8988T (cell line): ENCODE measurements around the gene POC1A.

Experiments used
- DNase-seq: peaks from one replicate; pipeline ENCODE4 v3.0.0; 2011

Gene POC1A

GRCh38 chr3:52150357-52150756 lies 3.9 kb downstream of the POC1A start:
- no peak for DNase-seq

- DNase-seq = no peak
These were observed 4.5 kb downstream of the POC1A start for GRCh38 chr3:52149726-52150125.

- DNase-seq = no peak
These were observed 5.2 kb downstream of the POC1A start for GRCh38 chr3:52149021-52149420.

GRCh38 chr3:52147804-52148203 lies 6.4 kb downstream of the POC1A start:
- no peak for DNase-seq

- DNase-seq = no peak
These were observed 7.4 kb downstream of the POC1A start for GRCh38 chr3:52146811-52147210.

- no peak for DNase-seq
These were observed 8.0 kb downstream of the POC1A start for GRCh38 chr3:52146189-52146588.

- no peak for DNase-seq
These were observed 8.5 kb downstream of the POC1A start for GRCh38 chr3:52145736-52146110.

- DNase-seq = no peak
These were observed 9.2 kb downstream of the POC1A start for GRCh38 chr3:52144796-52145735.

GRCh38 chr3:52144034-52144795 lies 10.0 kb downstream of the POC1A start:
- DNase-seq = peak; percentile 93

GRCh38 chr3:52143616-52144015 lies 10.6 kb downstream of the POC1A start:
- DNase-seq = no peak

GRCh38 chr3:52143156-52143555 lies 11.1 kb downstream of the POC1A start:
- DNase-seq = no peak

- no peak for DNase-seq
These were observed 12.5 kb downstream of the POC1A start for GRCh38 chr3:52141751-52142150.

- DNase-seq = no peak
These were observed 13.5 kb downstream of the POC1A start for GRCh38 chr3:52140769-52141168.

- no peak for DNase-seq
These were observed 14.2 kb downstream of the POC1A start for GRCh38 chr3:52140000-52140399.

- DNase-seq = no peak
These were observed 16.9 kb downstream of the POC1A start for GRCh38 chr3:52137311-52137710.

- no peak for DNase-seq
These were observed 17.7 kb downstream of the POC1A start for GRCh38 chr3:52136513-52136912.

GRCh38 chr3:52135332-52135731 lies 18.9 kb downstream of the POC1A start:
- DNase-seq = no peak

- no peak for DNase-seq
These were observed 19.5 kb downstream of the POC1A start for GRCh38 chr3:52134761-52135160.

- DNase-seq = no peak
These were observed 21.3 kb downstream of the POC1A start for GRCh38 chr3:52132930-52133329.

GRCh38 chr3:52132041-52132440 lies 22.2 kb downstream of the POC1A start:
- no peak for DNase-seq

GRCh38 chr3:52130966-52131622 lies 23.1 kb downstream of the POC1A start:
- no peak for DNase-seq

GRCh38 chr3:52128118-52128683 lies 26.0 kb downstream of the POC1A start:
- peak; percentile 70 for DNase-seq

- DNase-seq = no peak
These were observed 27.7 kb downstream of the POC1A start for GRCh38 chr3:52126500-52126899.
